ENCODE measurements around the gene CD2BP2.

- TF ChIP-seq CTCF (conservative IDR thresholded peaks at IDR 0.05; ENCODE audit: low read depth, low read length): no peak
- TF ChIP-seq EZH2 (IDR thresholded peaks at IDR 0.05; ENCODE audit: low read length, unreplicated experiment): no peak
Observed at GRCh38 chr16:30361180-30361579, 6.1 kb upstream of the CD2BP2 start.

Data from PC-3 (cell line).